GM12878 (cell line): ENCODE results near the gene COL4A2. TPM values are rescaled to one million over a fixed set of nuclear protein-coding genes. Genes with fewer than 3 reads are reported as not detected.

Source experiments
- ATAC-seq: fragments of 200-7000 bp; cut with Tn5 transposase; 3 replicates; pipeline ENCODE4 v1.9.1; 2020; ENCODE audit warnings: mild to moderate bottlenecking, moderate library complexity
- BruUV-seq: library from RNA; stranded (reverse); fragments of 400-500 nt; replicated peaks from 2 replicates; lab custom pipeline; 2021; lab: Mats Ljungman, UMichigan
- CTCF ChIA-PET: fragments of 300-600 bp; sonication (Branson Sonifier 250); formaldehyde crosslinking; extraction: SDS; loops from one replicate; lab custom pipeline; 2021; ENCODE audit warnings: inconsistent platforms; lab: Yijun Ruan, JAX
- POLR2A ChIA-PET: fragments of 350-600 bp; formaldehyde crosslinking; extraction: SDS; loops from one replicate; lab custom pipeline; 2021; ENCODE audit warnings: inconsistent platforms; lab: Charles Lee
- RAD21 ChIA-PET: fragments of 300-600 bp; sonication (Branson Sonifier 250); formaldehyde crosslinking; loops from one replicate; lab custom pipeline; 2023; ENCODE audit warnings: antibody characterized with exemption; ENCODE audit not compliant: unreplicated experiment; lab: Charles Lee
- SMC1A ChIA-PET: fragments of 300-600 bp; sonication (Branson Sonifier 250); formaldehyde crosslinking; loops from one replicate; lab custom pipeline; 2023; ENCODE audit not compliant: unreplicated experiment, uncharacterized antibody; lab: Charles Lee
- DNase-seq: peaks from one replicate; pipeline ENCODE4 v3.0.0-alpha.2; 2011; ENCODE audit warnings: low read depth, low spot score
- FAIRE-seq: peaks from 3 replicates; lab custom pipeline; 2011; peaks lifted over from hg19 to GRCh38; lab: Jason Lieb, UNC
- H2AFZ ChIP-seq: 2 replicates; pipeline ENCODE4 v1.6.0; 2011; ENCODE audit warnings: low read depth, low read length, control low read depth; ENCODE audit not compliant: control insufficient read depth
- H3K27ac ChIP-seq: 2 replicates; pipeline ENCODE4 v1.5.1; 2011; ENCODE audit warnings: control low read depth; ENCODE audit not compliant: control insufficient read depth, insufficient read depth
- H3K27me3 ChIP-seq, 2 experiments: replicated peaks in 1 of 2; 2 replicates each; pipeline versions ENCODE4 v1.6.0 to v1.6.1; 2011; ENCODE audit warnings: low read length in 1 of 2; ENCODE audit not compliant: control insufficient read depth in 2 of 2, insufficient read depth in 2 of 2
- H3K36me3 ChIP-seq, 2 experiments: 2 replicates each; pipeline ENCODE4 v1.5.1; 2011; ENCODE audit warnings: low read length in 1 of 2; ENCODE audit not compliant: control insufficient read depth in 2 of 2, insufficient read depth in 2 of 2
- H3K4me1 ChIP-seq: 2 replicates; pipeline ENCODE4 v1.6.1; 2011; ENCODE audit warnings: mild to moderate bottlenecking, low read length, moderate library complexity, mixed read lengths; ENCODE audit not compliant: control insufficient read depth, insufficient read depth
- H3K4me2 ChIP-seq: 2 replicates; pipeline ENCODE4 v1.6.0; 2011; ENCODE audit warnings: control low read depth; ENCODE audit not compliant: control insufficient read depth, insufficient read depth
- H3K4me3 ChIP-seq: fragments of 200-600 bp; sonication (generic); 2 replicates; pipeline ENCODE4 v1.5.1; 2016
- H3K79me2 ChIP-seq: 2 replicates; pipeline ENCODE4 v1.6.0; 2011; ENCODE audit warnings: low read length; ENCODE audit not compliant: control insufficient read depth, insufficient read depth
- H3K9ac ChIP-seq: 2 replicates; pipeline ENCODE4 v1.8.0; 2011; ENCODE audit warnings: low read length, control low read depth, mixed read lengths; ENCODE audit not compliant: control insufficient read depth, insufficient read depth
- H3K9me3 ChIP-seq: replicated peaks from 3 replicates; pipeline ENCODE4 v1.5.1; 2011; ENCODE audit warnings: mild to moderate bottlenecking, low read length; ENCODE audit not compliant: control insufficient read depth, insufficient read depth
- H4K20me1 ChIP-seq: 2 replicates; pipeline ENCODE4 v1.6.0; 2011; ENCODE audit not compliant: control insufficient read depth, insufficient read depth
- HDAC2 ChIP-seq: fragments of 200-600 bp; sonication (generic); IDR thresholded peaks from 2 replicates; pipeline ENCODE4 v1.6.1; 2017
- IRF4 ChIP-seq: IDR thresholded peaks from 2 replicates; pipeline ENCODE4 v1.6.1; 2011; ENCODE audit warnings: low read depth, low read length
- MYB ChIP-seq: fragments of 150-350 bp; IDR thresholded peaks from 2 replicates; pipeline ENCODE4 v1.6.1; 2014; ENCODE audit warnings: mild to moderate bottlenecking, low read depth, low read length, borderline replicate concordance
- NKRF ChIP-seq: fragments of 450-650 bp; conservative IDR thresholded peaks from 2 replicates; pipeline ENCODE4 v1.6.1; 2017; ENCODE audit warnings: mild to moderate bottlenecking, moderate library complexity
- PML ChIP-seq: IDR thresholded peaks from 2 replicates; pipeline ENCODE4 v1.6.1; 2012; ENCODE audit warnings: low read length, inconsistent platforms
- SP1 ChIP-seq: IDR thresholded peaks from one replicate; pipeline ENCODE4 v1.6.1; 2011; ENCODE audit warnings: low read depth, low read length
- TCF12 ChIP-seq: IDR thresholded peaks from 2 replicates; pipeline ENCODE4 v1.6.1; 2011; ENCODE audit warnings: low read depth, mild to moderate bottlenecking, low read length
- WGBS: methylation state at CpG from one replicate; pipeline ENCODE4 v1.1.6; 2016; ENCODE audit warnings: low lambda C conversion rate; ENCODE audit not compliant: insufficient replicate concordance, insufficient coverage; ENCODE audit errors: missing lambda C conversion rate; 5-methylcytosine and 5-hydroxymethylcytosine counted together
- in situ Hi-C: fragments of 300-500 bp; cut with MboI; formaldehyde crosslinking; loops from 9 replicates; pipeline ENCODE4 v1.14.3; 2018; ENCODE audit warnings: mixed read lengths
- intact Hi-C: fragments of 100-400 bp; cut with micrococcal nuclease; formaldehyde crosslinking; loops from one replicate; pipeline ENCODE4 v1.14.2; 2022; ENCODE audit not compliant: unreplicated experiment
- polyA plus RNA-seq, 11 experiments: library from polyadenylated mRNA; depleted of rRNA in 4 of 11; unstranded in 6 of 11; stranded (reverse) in 5 of 11; fragments of >200 nt; fragmentation: Nextera tagmentation in 4 of 11; fragmentation: Illumina TruSeq in 1 of 11; extraction: Ambion mirVana in 4 of 11; extraction: Trizol in 1 of 11; gene quantifications; 1 replicate in 1 of 11; 2 replicates in 10 of 11; pipeline versions ENCODE4 v1.2.1 to v1.2.3, GENCODE V29; 2011 to 2016; ENCODE audit warnings: inconsistent platforms in 2 of 11, missing spikeins in 2 of 11, low read depth in 1 of 11
- total RNA-seq, 4 experiments: library from RNA; depleted of rRNA in 3 of 4; stranded (reverse); fragments of >200 nt in 3 of 4; fragmentation: Illumina TruSeq in 1 of 4; extraction: Trizol in 1 of 4; gene quantifications; 2 replicates each; pipeline versions ENCODE4 v1.2.1 to v1.2.3, GENCODE V29; 2013 to 2021

Gene COL4A2
- total and polyA plus RNA-seq, 10 of the 15 experiments (the other 5 are each of a cell fraction or from before 2014, with no cell fraction given): 0.16 to 1.6 (median 0.62) TPM; not detected in 3

- H3K27ac ChIP-seq: no peak overlapping the region
- no peaks in the 10 kb centered on the region for H3K4me1 ChIP-seq
- DNase-seq (no peak), ATAC-seq (no peak), FAIRE-seq (no peak)
- ChIA-PET RAD21 (no interaction called here), POLR2A (no interaction called here), CTCF (no interaction called here), SMC1A (no interaction called here)
- peaks cover 16 to 25% of the 10 kb centered on the region in 2 experiments for H3K27me3 ChIP-seq
- H3K36me3 ChIP-seq: no peaks in the 10 kb centered on the region
- no peak overlapping the region for H2AFZ ChIP-seq
- no peaks in the 10 kb centered on the region for H4K20me1 ChIP-seq
- H3K79me2 ChIP-seq: no peaks in the 10 kb centered on the region
- 37% methylated on average over 16 of the region's 16 CpGs for WGBS
- TF ChIP-seq PML (no peak), HDAC2 (no peak), TCF12 (no peak), MYB (no peak), SP1 (no peak), IRF4 (no peak), NKRF (no peak)
- H3K9me3 ChIP-seq: no peaks in the 10 kb centered on the region; the same call in 2 of the 3 replicates
- intact Hi-C loops: no loop called here
- no peak overlapping the region for H3K9ac ChIP-seq
- H3K4me2 ChIP-seq: no peak overlapping the region
- BruUV-seq: no TSS peak
- H3K4me3 ChIP-seq: no peak overlapping the region
- in situ Hi-C loops: no loop called here
Measured at GRCh38 chr13:110309661-110310524, 2.8 kb downstream of the COL4A2 start.
